H1 (cell line): ENCODE data around the gene CFAP206.

Experiments used
- ATF2 ChIP-seq: IDR thresholded peaks from 2 replicates; pipeline ENCODE4 v1.6.1; 2012; ENCODE audit warnings: low read length, inconsistent platforms
- ATF3 ChIP-seq: IDR thresholded peaks from 2 replicates; pipeline ENCODE4 v1.6.1; 2011; ENCODE audit warnings: low read depth, mild to moderate bottlenecking, low read length; ENCODE audit not compliant: insufficient read depth
- CTCF ChIP-seq, 3 experiments: IDR thresholded peaks; 1 replicate in 2 of 3; 2 replicates in 1 of 3; pipeline versions ENCODE4 v1.5.1 to v1.6.1; 2011; ENCODE audit warnings: low read length in 3 of 3, mild to moderate bottlenecking in 3 of 3, inconsistent platforms in 2 of 3, low read depth in 1 of 3, moderate library complexity in 1 of 3; ENCODE audit not compliant: insufficient read depth in 1 of 3; ENCODE audit errors: control extremely low read depth in 1 of 3
- MAX ChIP-seq: IDR thresholded peaks from 2 replicates; pipeline ENCODE4 v1.6.1; 2012; ENCODE audit warnings: inconsistent platforms
- POLR2A ChIP-seq, 2 experiments: IDR thresholded peaks; 1 replicate in 1 of 2; 2 replicates in 1 of 2; pipeline ENCODE4 v1.6.1; 2011; ENCODE audit warnings: low read depth in 2 of 2, low read length in 2 of 2, mild to moderate bottlenecking in 2 of 2; ENCODE audit errors: control extremely low read depth in 1 of 2
- RAD21 ChIP-seq, 2 experiments: IDR thresholded peaks in 1 of 2; conservative IDR thresholded peaks in 1 of 2; 2 replicates each; pipeline ENCODE4 v1.6.1; 2011; ENCODE audit warnings: low read depth in 2 of 2, low read length in 2 of 2, improper control_type of control experiment in 1 of 2, inconsistent platforms in 1 of 2, mild to moderate bottlenecking in 1 of 2, moderate library complexity in 1 of 2
- RFX5 ChIP-seq: IDR thresholded peaks from 2 replicates; pipeline ENCODE4 v1.6.1; 2011; ENCODE audit warnings: low read depth, low read length, improper control_type of control experiment, borderline replicate concordance
- RNF2 ChIP-seq: fragments of 200-900, 300-1000 bp; sonication (generic); IDR thresholded peaks from 2 replicates; pipeline ENCODE4 v1.7.1; 2016; ENCODE audit warnings: borderline replicate concordance, low read depth, mild to moderate bottlenecking, antibody characterized with exemption, low read length; ENCODE audit not compliant: poor library complexity, severe bottlenecking; ENCODE audit errors: missing control alignments
- SIX5 ChIP-seq: IDR thresholded peaks from 2 replicates; pipeline ENCODE4 v1.6.1; 2011; ENCODE audit warnings: mild to moderate bottlenecking, low read depth, low read length
- SRF ChIP-seq: IDR thresholded peaks from 2 replicates; pipeline ENCODE4 v1.6.1; 2011; ENCODE audit warnings: mild to moderate bottlenecking, low read depth, low read length, moderate library complexity
- TCF12 ChIP-seq: IDR thresholded peaks from 2 replicates; pipeline ENCODE4 v1.6.1; 2011; ENCODE audit warnings: low read depth, mild to moderate bottlenecking, low read length
- YY1 ChIP-seq: IDR thresholded peaks from 2 replicates; pipeline ENCODE4 v1.6.1; 2011; ENCODE audit warnings: low read depth, mild to moderate bottlenecking, low read length
- ZNF274 ChIP-seq: IDR thresholded peaks from 2 replicates; pipeline ENCODE4 v1.7.0; 2012; ENCODE audit warnings: low read length, borderline replicate concordance; ENCODE audit errors: extremely low read depth

GRCh38 chr6:87473419-87473903 is 65.7 kb downstream of the CFAP206 start:
- TF ChIP-seq CTCF (IDR thresholded peaks at IDR 0.05; ENCODE audit: control extremely low read depth in 1 of 3, insufficient read depth in 1 of 3, low read depth in 1 of 3, low read length in 3 of 3) (no peak), RNF2 (no peak), ZNF274 (no peak), RFX5 (no peak), SIX5 (no peak), MAX (no peak), YY1 (no peak), POLR2A (IDR thresholded peaks at IDR 0.05; ENCODE audit: control extremely low read depth in 1 of 2, low read depth in 2 of 2, low read length in 2 of 2) (no peak), TCF12 (no peak), ATF2 (no peak), ATF3 (no peak), SRF (no peak), RAD21 (IDR thresholded peaks at IDR 0.05 in 1 of 2, conservative IDR thresholded peaks at IDR 0.05 in 1 of 2; ENCODE audit: low read depth in 2 of 2, low read length in 2 of 2) (no peak)
